ENCODE data around the gene SOWAHA. TPM values are rescaled to one million over a fixed set of nuclear protein-coding genes. Genes with fewer than 3 reads are reported as not detected.

The SOWAHA gene
- total RNA-seq, 1 experiment from 2014 or later: not detected

DNA sequence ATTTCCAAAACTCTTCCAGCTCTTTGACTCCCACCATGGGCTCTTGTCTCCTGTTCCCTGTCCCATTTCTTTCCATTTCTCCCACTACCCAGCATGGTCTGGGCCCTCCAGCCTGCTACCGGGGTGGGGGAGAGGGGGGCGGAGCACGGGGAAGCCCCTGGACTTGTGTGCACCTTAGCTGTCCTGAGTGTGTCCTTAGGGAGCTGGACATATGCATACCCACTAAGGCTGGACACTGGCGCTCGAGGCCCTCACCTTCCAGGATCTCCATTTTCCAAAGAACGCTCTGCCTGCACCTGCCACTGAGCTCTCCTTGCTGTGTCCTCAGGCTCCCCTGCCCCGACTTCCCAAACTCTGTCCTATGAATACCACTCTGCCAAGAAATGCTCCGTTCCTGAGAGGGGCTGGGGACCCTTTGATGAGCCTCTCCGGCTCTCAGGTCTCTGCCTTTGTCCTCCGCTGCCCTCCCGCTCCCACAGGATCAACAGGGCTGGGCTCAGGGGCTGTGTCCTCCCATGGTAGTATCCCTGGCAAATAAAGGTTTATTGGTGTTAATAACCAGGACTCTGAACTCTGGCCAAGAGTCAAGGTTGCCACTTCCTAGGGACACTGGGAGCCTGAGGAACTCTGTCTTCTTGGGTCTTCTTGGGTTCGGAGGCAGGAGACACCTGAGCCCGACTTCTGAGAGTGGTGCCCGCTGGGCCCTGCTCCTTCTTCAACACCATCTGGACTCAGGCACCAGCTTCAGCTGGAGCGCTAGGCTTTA lies 18.2 kb downstream of the SOWAHA start:
- TSS peak; percentile 73 for BruUV-seq (replicated peaks)
- Histone ChIP-seq H3K36me3 (ENCODE audit: low read depth) (no peaks in the 10 kb centered on the region), H3K27ac (peak overlapping the region; percentile 42; the same call in 1 of the 2 replicates), H3K4me1 (replicated peaks; ENCODE audit: insufficient read depth) (peaks cover 17% of the 10 kb centered on the region), H3K4me3 (peak overlapping the region; percentile 83; the same call in 1 of the 2 replicates), H3K9me2 (ENCODE audit: insufficient read depth) (no peaks in the 10 kb centered on the region), H3K9me3 (ENCODE audit: insufficient read depth, low read depth) (no peaks in the 10 kb centered on the region), H4K20me1 (ENCODE audit: insufficient read depth) (no peaks in the 10 kb centered on the region; the same call in 1 of the 2 replicates), H2AFZ (peak overlapping the region; percentile 89), H3K27me3 (ENCODE audit: insufficient read depth, low read depth) (no peaks in the 10 kb centered on the region), H3K4me2 (peak overlapping the region; percentile 90), H3F3A (ENCODE audit: insufficient read depth, low read depth) (no peaks in the 10 kb centered on the region), H3K79me2 (ENCODE audit: low read depth) (peaks cover 17% of the 10 kb centered on the region)
- POLR2A ChIA-PET (ENCODE audit: unreplicated experiment): interaction anchor here (0.5 to 0.6 kb wide), 3 partner anchors 133 to 333 kb away, joined by 3 to 4 read pairs (median 4); no protein-coding TSS in a partner anchor
- no peak for DNase-seq
- intact Hi-C loops (cut with micrococcal nuclease; ENCODE audit: unreplicated experiment): no loop called here
- CTCF ChIA-PET: interaction anchor here (0.7 to 1.0 kb wide), 2 partner anchors 14 to 34 kb away, joined by 3 to 5 read pairs; partner anchors contain the start of gene GDF9
- TF ChIP-seq CTCF (conservative IDR thresholded peaks at IDR 0.05): no peak
- no peak for TF ChIP-seq EZH2 (IDR thresholded peaks at IDR 0.05; ENCODE audit: low read depth)

- Histone ChIP-seq H3F3A (ENCODE audit: insufficient read depth, low read depth) (peaks cover 11% of the 10 kb centered on the region), H2AFZ (no peak overlapping the region), H3K9me3 (ENCODE audit: insufficient read depth, low read depth) (no peaks in the 10 kb centered on the region), H3K36me3 (ENCODE audit: low read depth) (no peaks in the 10 kb centered on the region), H3K4me2 (no peak overlapping the region), H3K27me3 (ENCODE audit: insufficient read depth, low read depth) (no peaks in the 10 kb centered on the region), H3K4me3 (no peak overlapping the region), H4K20me1 (ENCODE audit: insufficient read depth) (no peaks in the 10 kb centered on the region; the same call in 1 of the 2 replicates), H3K4me1 (replicated peaks; ENCODE audit: insufficient read depth) (peaks cover 30% of the 10 kb centered on the region), H3K9me2 (ENCODE audit: insufficient read depth) (no peaks in the 10 kb centered on the region), H3K79me2 (ENCODE audit: low read depth) (peaks cover 17% of the 10 kb centered on the region), H3K27ac (no peak overlapping the region)
- BruUV-seq (replicated peaks): no TSS peak
- intact Hi-C loops (cut with micrococcal nuclease; ENCODE audit: unreplicated experiment): no loop called here
- ChIA-PET POLR2A (ENCODE audit: unreplicated experiment) (interaction anchor here (0.7 kb wide), 1 partner anchor 31 kb away, joined by 15 read pairs; no protein-coding TSS in a partner anchor), CTCF (interaction anchor here (0.7 kb wide), 1 partner anchor 373 kb away, joined by 3 read pairs; no protein-coding TSS in a partner anchor)
- no peak for TF ChIP-seq EZH2 (IDR thresholded peaks at IDR 0.05; ENCODE audit: low read depth)
- no peak for DNase-seq
Measured at GRCh38 chr5:132832612-132833011, 19.5 kb downstream of the SOWAHA start.

- H3K36me3 ChIP-seq (ENCODE audit: low read depth): no peaks in the 10 kb centered on the region
- no TSS peak for BruUV-seq (replicated peaks)
- no peaks in the 10 kb centered on the region for H3K9me3 ChIP-seq (ENCODE audit: insufficient read depth, low read depth)
- CTCF ChIA-PET: no interaction called here
- H2AFZ ChIP-seq: no peak overlapping the region
- H3K27me3 ChIP-seq (ENCODE audit: insufficient read depth, low read depth): no peaks in the 10 kb centered on the region
- peaks cover 7% of the 10 kb centered on the region; the same call in 1 of the 2 replicates for H3K79me2 ChIP-seq (ENCODE audit: low read depth)
- peaks cover 25% of the 10 kb centered on the region for H3F3A ChIP-seq (ENCODE audit: insufficient read depth, low read depth)
- H3K9me2 ChIP-seq (ENCODE audit: insufficient read depth): no peaks in the 10 kb centered on the region
- no peak overlapping the region for H3K27ac ChIP-seq
- intact Hi-C loops (cut with micrococcal nuclease; ENCODE audit: unreplicated experiment): no loop called here
- H3K4me1 ChIP-seq (replicated peaks; ENCODE audit: insufficient read depth): peaks cover 41% of the 10 kb centered on the region
- POLR2A ChIA-PET (ENCODE audit: unreplicated experiment): no interaction called here
- no peak overlapping the region for H3K4me2 ChIP-seq
- no peak overlapping the region for H3K4me3 ChIP-seq
- H4K20me1 ChIP-seq (ENCODE audit: insufficient read depth): no peaks in the 10 kb centered on the region; the same call in 1 of the 2 replicates
- no peak for DNase-seq
- TF ChIP-seq CTCF (conservative IDR thresholded peaks at IDR 0.05): no peak
- TF ChIP-seq EZH2 (IDR thresholded peaks at IDR 0.05; ENCODE audit: low read depth): no peak
Measured at GRCh38 chr5:132834057-132834456, 21.0 kb downstream of the SOWAHA start.

All from PC-9 (cell line).